HG03280 (cell line): Measurements from ENCODE around the gene HS6ST3.

Experiments used
- ATAC-seq: cut with Tn5 transposase; IDR thresholded peaks from one replicate; pipeline ENCODE4 v1.9.1; 2021; ENCODE audit warnings: mild to moderate bottlenecking, moderate library complexity; ENCODE audit not compliant: unreplicated experiment

The HS6ST3 gene

GRCh38 chr13:96810104-96810503, 720.2 kb downstream of the HS6ST3 start:
- ATAC-seq: no peak

GRCh38 chr13:96811049-96811448, 721.1 kb downstream of the HS6ST3 start:
- no peak for ATAC-seq

GRCh38 chr13:96816261-96816660, 726.4 kb downstream of the HS6ST3 start:
- no peak for ATAC-seq

- ATAC-seq: no peak
These were observed 727.0 kb downstream of the HS6ST3 start for GRCh38 chr13:96816874-96817273.

- ATAC-seq: no peak
These were observed 727.5 kb downstream of the HS6ST3 start for GRCh38 chr13:96817336-96817941.

- no peak for ATAC-seq
These were observed 729.5 kb downstream of the HS6ST3 start for GRCh38 chr13:96819375-96819774.

- no peak for ATAC-seq
These were observed 731.5 kb downstream of the HS6ST3 start for GRCh38 chr13:96821381-96821780.

- no peak for ATAC-seq
These were observed 732.1 kb downstream of the HS6ST3 start for GRCh38 chr13:96821971-96822370.

GRCh38 chr13:96822895-96823294, 733.0 kb downstream of the HS6ST3 start:
- no peak for ATAC-seq

GRCh38 chr13:96824140-96824539, 734.2 kb downstream of the HS6ST3 start:
- ATAC-seq: no peak

GRCh38 chr13:96825653-96826052, 735.7 kb downstream of the HS6ST3 start:
- no peak for ATAC-seq

- no peak for ATAC-seq
These were observed 744.7 kb downstream of the HS6ST3 start for GRCh38 chr13:96834626-96835025.

GRCh38 chr13:96835546-96835945, 745.6 kb downstream of the HS6ST3 start:
- no peak for ATAC-seq

GRCh38 chr13:96836733-96837132, 746.8 kb downstream of the HS6ST3 start:
- ATAC-seq: no peak

- no peak for ATAC-seq
These were observed 747.9 kb downstream of the HS6ST3 start for GRCh38 chr13:96837809-96838208.

GRCh38 chr13:96844195-96844594, 754.3 kb downstream of the HS6ST3 start:
- no peak for ATAC-seq

GRCh38 chr13:96844616-96845015, 754.7 kb downstream of the HS6ST3 start:
- ATAC-seq: no peak

GRCh38 chr13:96848286-96848685, 758.4 kb downstream of the HS6ST3 start:
- ATAC-seq: no peak

- ATAC-seq: no peak
These were observed 759.2 kb downstream of the HS6ST3 start for GRCh38 chr13:96849091-96849490.

- no peak for ATAC-seq
These were observed 760.7 kb downstream of the HS6ST3 start for GRCh38 chr13:96850538-96851145.

GRCh38 chr13:96851856-96852445, 762.0 kb downstream of the HS6ST3 start:
- no peak for ATAC-seq

- ATAC-seq: no peak
These were observed 768.4 kb downstream of the HS6ST3 start for GRCh38 chr13:96858133-96858826.
